Uterus (tissue), 4 donors: Measurements from ENCODE around the gene LRP1B. TPM values are rescaled to one million over a fixed set of nuclear protein-coding genes. Genes with fewer than 3 reads are reported as not detected.

ENCODE experiments used
- DNase-seq, 2 donors: peaks; one replicate each; pipeline ENCODE4 v3.0.0-alpha.2; 2019 to 2020
- H3K27ac ChIP-seq, 2 donors: fragments of 200-600 bp; sonication (generic); 1 replicate in 1 of 2; 2 replicates in 1 of 2; pipeline ENCODE4 v1.5.1; 2016 to 2018
- H3K27me3 ChIP-seq, 2 donors: fragments of 200-600 bp; sonication (generic); one replicate each; pipeline ENCODE4 v1.5.1; 2018 to 2019; ENCODE audit warnings: control low read depth in 1 of 2
- H3K36me3 ChIP-seq, 2 donors: fragments of 200-600 bp; sonication (generic); one replicate each; pipeline ENCODE4 v1.5.1; 2019; ENCODE audit warnings: control low read depth in 1 of 2
- H3K4me1 ChIP-seq, 2 donors: fragments of 200-600 bp; sonication (generic); one replicate each; pipeline ENCODE4 v1.5.1; 2018 to 2019; ENCODE audit warnings: control low read depth in 1 of 2
- H3K4me3 ChIP-seq, 2 donors: fragments of 200-600 bp; sonication (generic); 1 replicate in 1 of 2; 2 replicates in 1 of 2; pipeline ENCODE4 v1.5.1; 2018 to 2019; ENCODE audit warnings: mild to moderate bottlenecking in 1 of 2
- H3K9me3 ChIP-seq, 2 donors: fragments of 200-600 bp; sonication (generic); one replicate each; pipeline ENCODE4 v1.5.1; 2019; ENCODE audit warnings: control low read depth in 1 of 2
- CTCF ChIP-seq, 4 experiments: fragments of 200-600 bp in 2 of 4; fragments of 450-650 bp in 2 of 4; sonication (generic) in 2 of 4; IDR thresholded peaks; one replicate each; pipeline ENCODE4 v1.5.1; 2016 to 2019; ENCODE audit warnings: antibody characterized with exemption in 4 of 4, mild to moderate bottlenecking in 2 of 4, moderate library complexity in 1 of 4
- POLR2A ChIP-seq, 2 donors: fragments of 450-650 bp; IDR thresholded peaks; one replicate each; pipeline ENCODE4 v1.6.1; 2016; ENCODE audit warnings: antibody characterized with exemption in 2 of 2, mild to moderate bottlenecking in 1 of 2, moderate library complexity in 1 of 2
- intact Hi-C: fragments of 100-400 bp; cut with DNase I; formaldehyde crosslinking; loops from one replicate; pipeline ENCODE4 v1.15.1; 2023; ENCODE audit warnings: low total_unique reads
- total RNA-seq, 4 donors: library from RNA; depleted of rRNA in 3 of 4; stranded (reverse); fragments of >200 nt in 3 of 4; gene quantifications; one replicate each; pipeline versions ENCODE4 v1.1.0 to v1.2.4, GENCODE V29; 2014 to 2023
- donor health status: DM: yes; HTN: yes; CAD: no.

The LRP1B gene
- total RNA-seq, 4 donors from 2014 or later: 0.29 to 7.3 (median 0.79) TPM; not detected in 1

GRCh38 chr2:141943918-141944317 is 186.9 kb downstream of the LRP1B start:
- no peak for TF ChIP-seq CTCF (IDR thresholded peaks at IDR 0.05)
- no peak for TF ChIP-seq POLR2A (IDR thresholded peaks at IDR 0.05)
- H3K27me3 ChIP-seq: no peaks in the 10 kb centered on the region
- H3K4me1 ChIP-seq: no peaks in the 10 kb centered on the region
- H3K4me3 ChIP-seq: no peak overlapping the region
- H3K36me3 ChIP-seq: no peaks in the 10 kb centered on the region
- intact Hi-C loops: no loop called here
- no peak for DNase-seq
- H3K27ac ChIP-seq: no peak overlapping the region
- no peaks in the 10 kb centered on the region for H3K9me3 ChIP-seq

DNA sequence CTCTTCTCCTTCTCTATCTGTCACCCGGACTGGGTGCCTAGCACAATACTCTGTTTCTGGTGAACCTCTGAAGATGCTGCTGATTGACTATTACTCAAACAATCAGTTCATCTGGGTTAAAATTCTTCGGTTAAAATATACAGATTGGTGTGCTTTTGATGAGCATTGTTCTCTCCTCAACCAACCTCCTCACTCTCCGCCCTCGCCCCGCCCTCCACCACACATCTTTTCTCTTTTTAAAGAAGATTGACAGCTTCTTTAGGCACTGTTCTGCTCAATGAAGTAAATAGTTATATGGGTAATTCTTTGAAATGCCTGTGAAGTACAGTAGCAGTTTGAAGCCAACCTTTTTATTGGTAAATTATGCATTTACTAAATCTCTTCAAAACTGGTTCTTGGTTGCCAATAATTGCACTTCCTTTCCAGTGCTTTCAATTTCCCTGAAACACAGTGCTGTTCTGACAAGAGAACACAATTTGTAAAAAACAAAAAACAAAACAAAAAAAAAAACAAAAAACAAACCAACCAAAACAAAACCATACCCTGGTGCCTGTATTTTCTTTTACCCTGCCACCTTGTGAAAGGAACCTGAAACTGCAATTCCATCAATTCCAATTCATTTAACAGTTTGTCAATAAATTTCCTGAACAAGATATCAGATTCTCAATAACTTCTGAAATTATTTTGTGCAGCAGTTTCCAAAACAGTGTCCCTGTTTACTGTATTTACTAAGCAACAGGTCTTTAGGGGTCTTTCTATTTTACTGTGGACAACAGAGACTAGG is 188.6 kb downstream of the LRP1B start:
- intact Hi-C loops: no loop called here
- TF ChIP-seq CTCF (IDR thresholded peaks at IDR 0.05) (no peak), POLR2A (IDR thresholded peaks at IDR 0.05) (no peak)
- no peak for DNase-seq
- no peaks in the 10 kb centered on the region for H3K27me3 ChIP-seq
- no peak overlapping the region for H3K4me3 ChIP-seq
- H3K36me3 ChIP-seq: no peaks in the 10 kb centered on the region
- no peaks in the 10 kb centered on the region for H3K9me3 ChIP-seq
- no peak overlapping the region for H3K27ac ChIP-seq
- H3K4me1 ChIP-seq: no peaks in the 10 kb centered on the region

- no peak for TF ChIP-seq POLR2A (IDR thresholded peaks at IDR 0.05)
- TF ChIP-seq CTCF (IDR thresholded peaks at IDR 0.05): no peak
- Histone ChIP-seq H3K36me3 (no peaks in the 10 kb centered on the region), H3K9me3 (no peaks in the 10 kb centered on the region), H3K4me1 (no peaks in the 10 kb centered on the region), H3K27ac (no peak overlapping the region), H3K4me3 (no peak overlapping the region), H3K27me3 (no peaks in the 10 kb centered on the region)
- no peak for DNase-seq
- intact Hi-C loops: no loop called here
Measured at GRCh38 chr2:141941210-141941714, 189.6 kb downstream of the LRP1B start.

DNA sequence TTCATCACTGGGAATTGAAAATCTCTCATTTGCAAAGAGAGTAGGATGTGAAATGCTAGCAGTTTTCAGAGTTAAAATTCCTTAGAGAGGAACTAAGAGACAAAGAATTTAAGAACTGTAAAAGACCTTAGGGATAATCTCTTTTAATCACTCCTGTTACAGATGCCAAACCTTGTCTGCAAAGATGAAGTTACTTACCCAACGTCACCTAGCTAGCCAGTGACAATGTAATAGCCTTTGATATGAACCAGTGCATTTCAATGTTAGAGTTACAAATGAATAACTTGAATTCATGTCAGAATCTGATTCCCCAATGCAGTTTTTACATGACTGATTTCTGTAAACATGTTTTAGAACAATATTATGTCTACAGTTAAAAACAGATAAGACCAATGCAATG is 190.1 kb downstream of the LRP1B start:
- Histone ChIP-seq H3K4me3 (no peak overlapping the region), H3K9me3 (no peaks in the 10 kb centered on the region), H3K27ac (no peak overlapping the region), H3K36me3 (no peaks in the 10 kb centered on the region), H3K4me1 (no peaks in the 10 kb centered on the region), H3K27me3 (no peaks in the 10 kb centered on the region)
- TF ChIP-seq POLR2A (IDR thresholded peaks at IDR 0.05): no peak
- TF ChIP-seq CTCF (IDR thresholded peaks at IDR 0.05): no peak
- intact Hi-C loops: no loop called here
- no peak for DNase-seq

GRCh38 chr2:141933226-141933625 is 197.6 kb downstream of the LRP1B start:
- H3K9me3 ChIP-seq: peaks cover 0 to 2% of the 10 kb centered on the region in 2 donors
- TF ChIP-seq CTCF (IDR thresholded peaks at IDR 0.05): no peak
- TF ChIP-seq POLR2A (IDR thresholded peaks at IDR 0.05): no peak
- no peaks in the 10 kb centered on the region for H3K4me1 ChIP-seq
- intact Hi-C loops: no loop called here
- no peak overlapping the region for H3K4me3 ChIP-seq
- H3K27me3 ChIP-seq: no peaks in the 10 kb centered on the region
- no peak overlapping the region for H3K27ac ChIP-seq
- no peaks in the 10 kb centered on the region for H3K36me3 ChIP-seq
- no peak for DNase-seq
